PFSK-1 (cell line): ENCODE measurements around the gene GFOD1.

Experiments used
- POLR2AphosphoS5 ChIP-seq: IDR thresholded peaks from 2 replicates; pipeline ENCODE4 v1.6.1; 2012; ENCODE audit warnings: low read depth, mild to moderate bottlenecking, control low read depth, low read length, moderate library complexity
- REST ChIP-seq, 2 experiments: IDR thresholded peaks; 2 replicates each; pipeline versions ENCODE4 v1.6.1 to v1.8.0; 2011 to 2012; ENCODE audit warnings: low read depth in 2 of 2, low read length in 2 of 2, control low read depth in 1 of 2, inconsistent platforms in 1 of 2, mild to moderate bottlenecking in 1 of 2, moderate library complexity in 1 of 2; ENCODE audit not compliant: insufficient read depth in 1 of 2
- SIN3A ChIP-seq: IDR thresholded peaks from 2 replicates; pipeline ENCODE4 v1.6.1; 2012; ENCODE audit warnings: mild to moderate bottlenecking, low read length, moderate library complexity, borderline replicate concordance; ENCODE audit not compliant: insufficient read depth
- TAF1 ChIP-seq: IDR thresholded peaks from 2 replicates; pipeline ENCODE4 v1.6.1; 2012; ENCODE audit warnings: low read length, control low read depth, borderline replicate concordance; ENCODE audit not compliant: insufficient read depth

GRCh38 chr6:13485923-13486562 is 1.4 kb downstream of the GFOD1 start:
- TF ChIP-seq SIN3A (no peak), TAF1 (no peak), POLR2AphosphoS5 (no peak), REST (IDR thresholded peaks at IDR 0.05; ENCODE audit: insufficient read depth in 1 of 2, low read depth in 2 of 2, low read length in 2 of 2) (no peak)
